Thyroid gland (tissue), 4 donors: ENCODE data around the gene ZNF394. TPM values are rescaled to one million over a fixed set of nuclear protein-coding genes. Genes with fewer than 3 reads are reported as not detected.

Source experiments
- DNase-seq, 2 donors: peaks; one replicate each; pipeline ENCODE4 v3.0.0-alpha.2; 2019
- H3K27ac ChIP-seq, 3 donors: fragments of 200-600 bp; sonication (generic); 1 replicate in 2 of 3; 2 replicates in 1 of 3; pipeline ENCODE4 v1.5.1; 2016 to 2019; ENCODE audit warnings: mild to moderate bottlenecking in 1 of 3, moderate library complexity in 1 of 3
- H3K27me3 ChIP-seq: fragments of 200-600 bp; sonication (generic); one replicate; pipeline ENCODE4 v1.5.1; 2019
- H3K36me3 ChIP-seq, 2 donors: fragments of 200-600 bp; sonication (generic); one replicate each; pipeline ENCODE4 v1.5.1; 2016 to 2019
- H3K4me1 ChIP-seq, 2 donors: fragments of 200-600 bp; sonication (generic); one replicate each; pipeline ENCODE4 v1.5.1; 2017 to 2019
- H3K4me3 ChIP-seq, 3 donors: fragments of 200-600 bp; sonication (generic); replicated peaks in 1 of 3; 1 replicate in 2 of 3; 2 replicates in 1 of 3; pipeline ENCODE4 v1.5.1; 2016; ENCODE audit warnings: mild to moderate bottlenecking in 1 of 3
- H3K9me3 ChIP-seq: fragments of 200-600 bp; sonication (generic); one replicate; pipeline ENCODE4 v1.5.1; 2017
- POLR2A ChIP-seq, 2 donors: fragments of 450-650 bp; IDR thresholded peaks; one replicate each; pipeline ENCODE4 v1.6.1; 2017; ENCODE audit warnings: antibody characterized with exemption in 2 of 2, mild to moderate bottlenecking in 2 of 2, moderate library complexity in 1 of 2
- WGBS, 2 donors: methylation state at CpG; one replicate each; pipeline ENCODE4 v1.1.5; 2017; 5-methylcytosine and 5-hydroxymethylcytosine counted together
- intact Hi-C: fragments of 100-400 bp; cut with DNase I; formaldehyde crosslinking; loops from one replicate; pipeline ENCODE4 v1.15.1; 2023
- total RNA-seq, 4 donors: library from RNA; depleted of rRNA; stranded (reverse); fragments of >200 nt; gene quantifications; one replicate each; pipeline ENCODE4 v1.2.3, GENCODE V29; 2016
- TF ChIP-seq, protein P1 (sequence below), 6 experiments: fragments of 200-600 bp in 3 of 6; fragments of 450-650 bp in 3 of 6; sonication (generic) in 3 of 6; IDR thresholded peaks; one replicate each; pipeline ENCODE4 v1.5.1; 2016 to 2019; ENCODE audit warnings: antibody characterized with exemption in 6 of 6, mild to moderate bottlenecking in 2 of 6, inconsistent platforms in 1 of 6, moderate library complexity in 1 of 6

Gene ZNF394
- total RNA-seq, 4 donors from 2014 or later = 39.5 to 61.4 (median 46.1) TPM

DNA sequence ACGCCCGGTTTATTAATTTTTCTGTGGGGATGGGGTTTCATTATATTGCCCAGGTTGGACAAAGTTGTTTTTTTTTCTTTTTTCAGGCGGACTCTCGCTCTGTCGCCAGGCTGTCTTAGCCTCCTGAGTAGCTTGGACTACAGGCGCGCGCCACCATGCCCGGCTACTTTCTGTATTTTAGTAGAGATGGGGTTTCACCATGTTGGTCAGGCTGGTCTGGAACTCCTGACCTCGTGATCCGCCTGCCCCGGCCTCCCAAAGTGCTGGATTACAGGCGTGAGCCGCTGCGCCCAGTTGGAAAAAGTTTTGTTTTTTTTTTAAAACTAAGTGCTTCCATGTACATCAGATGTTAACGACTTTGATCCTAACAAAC, 542 bp upstream of the ZNF394 start:
- peak overlapping the region; percentile 44 to 92 (median 84) for H3K4me3 ChIP-seq
- no peaks in the 10 kb centered on the region for H3K9me3 ChIP-seq
- intact Hi-C loops = no loop called here
- H3K4me1 ChIP-seq = peaks cover 20 to 26% of the 10 kb centered on the region in 2 donors
- peaks cover 13 to 19% of the 10 kb centered on the region in 2 donors for H3K36me3 ChIP-seq
- DNase-seq = no peak
- no peaks in the 10 kb centered on the region for H3K27me3 ChIP-seq
- peak overlapping the region in 2 of 3 donors; percentile 89 for H3K27ac ChIP-seq
- no peak for TF ChIP-seq POLR2A (IDR thresholded peaks at IDR 0.05)
- TF ChIP-seq, protein P1, sequence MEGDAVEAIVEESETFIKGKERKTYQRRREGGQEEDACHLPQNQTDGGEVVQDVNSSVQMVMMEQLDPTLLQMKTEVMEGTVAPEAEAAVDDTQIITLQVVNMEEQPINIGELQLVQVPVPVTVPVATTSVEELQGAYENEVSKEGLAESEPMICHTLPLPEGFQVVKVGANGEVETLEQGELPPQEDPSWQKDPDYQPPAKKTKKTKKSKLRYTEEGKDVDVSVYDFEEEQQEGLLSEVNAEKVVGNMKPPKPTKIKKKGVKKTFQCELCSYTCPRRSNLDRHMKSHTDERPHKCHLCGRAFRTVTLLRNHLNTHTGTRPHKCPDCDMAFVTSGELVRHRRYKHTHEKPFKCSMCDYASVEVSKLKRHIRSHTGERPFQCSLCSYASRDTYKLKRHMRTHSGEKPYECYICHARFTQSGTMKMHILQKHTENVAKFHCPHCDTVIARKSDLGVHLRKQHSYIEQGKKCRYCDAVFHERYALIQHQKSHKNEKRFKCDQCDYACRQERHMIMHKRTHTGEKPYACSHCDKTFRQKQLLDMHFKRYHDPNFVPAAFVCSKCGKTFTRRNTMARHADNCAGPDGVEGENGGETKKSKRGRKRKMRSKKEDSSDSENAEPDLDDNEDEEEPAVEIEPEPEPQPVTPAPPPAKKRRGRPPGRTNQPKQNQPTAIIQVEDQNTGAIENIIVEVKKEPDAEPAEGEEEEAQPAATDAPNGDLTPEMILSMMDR (IDR thresholded peaks at IDR 0.05) = no peak
- 52% methylated on average over 16 of the region's 16 CpGs for WGBS, 2 donors

DNA sequence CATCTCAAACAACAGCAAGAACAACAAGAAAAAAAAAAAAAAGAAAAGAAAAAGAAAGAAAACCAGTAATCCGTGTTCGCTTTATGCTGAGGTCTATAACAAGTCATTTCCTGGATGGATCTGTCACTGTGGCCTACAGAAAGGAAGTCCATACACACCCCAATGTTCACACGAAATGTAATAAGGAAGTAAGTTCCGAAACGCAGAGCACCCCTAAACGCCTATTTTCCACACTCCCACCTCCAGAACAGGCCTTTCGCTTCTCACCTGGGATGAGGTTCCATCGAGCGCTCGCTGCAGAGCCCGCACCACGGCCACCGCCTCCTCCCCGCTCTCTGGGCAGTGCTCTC, 735 bp downstream of the ZNF394 start:
- Histone ChIP-seq H3K4me1 (peaks cover 18 to 23% of the 10 kb centered on the region in 2 donors), H3K9me3 (no peaks in the 10 kb centered on the region), H3K27ac (peak overlapping the region; percentile 69 to 89 (median 89)), H3K27me3 (no peaks in the 10 kb centered on the region), H3K4me3 (peak overlapping the region; percentile 44 to 92 (median 84)), H3K36me3 (peaks cover 18 to 28% of the 10 kb centered on the region in 2 donors)
- no peak for TF ChIP-seq POLR2A (IDR thresholded peaks at IDR 0.05)
- TF ChIP-seq, protein P1 (IDR thresholded peaks at IDR 0.05) = no peak
- no peak for DNase-seq
- 0 to 2% methylated on average over 14 of the region's 14 CpGs for WGBS, 2 donors
- intact Hi-C loops = no loop called here

DNA sequence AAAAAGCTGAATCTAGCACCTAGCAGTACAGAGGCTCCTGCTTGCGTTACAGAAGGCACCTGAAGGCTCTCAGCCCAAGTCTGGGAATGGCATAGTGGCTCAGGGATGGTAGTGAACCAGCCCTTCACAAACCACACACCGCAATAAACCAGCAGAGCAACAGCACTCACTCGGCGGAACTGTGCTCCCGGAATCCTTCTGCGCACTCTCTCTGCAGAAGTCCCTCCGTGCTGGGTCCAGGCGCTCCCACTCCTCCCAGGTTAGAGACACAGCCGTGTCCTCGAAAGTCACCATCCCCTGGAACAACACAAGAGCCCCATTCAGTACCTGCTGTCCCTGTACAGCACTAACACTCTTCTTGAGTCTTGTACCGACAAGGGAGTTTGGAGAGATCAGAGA, 1.5 kb downstream of the ZNF394 start:
- H3K27ac ChIP-seq = no peak overlapping the region
- WGBS, 2 donors = 60 to 64% methylated on average over 11 of the region's 11 CpGs
- intact Hi-C loops = no loop called here
- H3K27me3 ChIP-seq = no peaks in the 10 kb centered on the region
- H3K4me1 ChIP-seq = peaks cover 18 to 23% of the 10 kb centered on the region in 2 donors
- TF ChIP-seq POLR2A (IDR thresholded peaks at IDR 0.05) = no peak
- TF ChIP-seq, protein P1 (IDR thresholded peaks at IDR 0.05) = no peak
- peaks cover 26 to 36% of the 10 kb centered on the region in 2 donors for H3K36me3 ChIP-seq
- DNase-seq = no peak
- H3K9me3 ChIP-seq = no peaks in the 10 kb centered on the region
- peak overlapping the region in 2 of 3 donors; percentile 84 to 92 for H3K4me3 ChIP-seq

DNA sequence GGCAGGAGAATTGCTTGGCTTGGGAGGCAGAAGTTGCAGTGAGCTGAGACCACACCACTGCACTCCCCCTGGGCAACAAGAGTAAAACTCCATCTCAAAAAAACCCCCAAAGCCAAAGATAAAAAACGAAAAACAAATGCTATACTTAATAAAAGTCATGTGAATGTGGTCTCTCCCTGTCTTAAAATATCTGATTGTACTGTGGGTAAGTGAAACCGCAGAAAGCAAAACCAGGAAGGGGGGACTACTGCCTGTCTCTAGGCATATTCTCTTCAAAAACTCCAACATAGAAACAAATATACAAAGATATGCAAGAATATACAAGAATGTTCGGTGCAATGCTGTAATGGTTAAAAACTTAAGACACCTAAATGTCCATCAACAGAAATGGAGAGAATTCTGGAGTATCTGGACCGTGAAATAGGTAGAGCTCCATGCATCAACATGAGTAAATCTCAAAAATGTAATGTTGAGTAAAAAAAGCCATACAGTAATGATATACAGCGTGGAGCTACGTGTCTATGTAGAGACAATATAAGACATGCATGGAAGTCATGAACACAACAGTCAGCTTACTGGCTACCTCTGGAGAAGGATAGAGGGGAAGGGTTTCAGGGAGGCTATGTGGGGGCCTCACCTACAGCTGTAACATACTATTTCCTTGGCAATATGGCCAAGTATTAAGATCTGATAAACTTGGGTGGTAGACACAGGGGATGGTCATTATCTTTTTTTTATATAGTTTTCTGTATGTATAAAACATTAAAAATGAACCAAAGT, 2.1 kb downstream of the ZNF394 start:
- TF ChIP-seq, protein P1 (IDR thresholded peaks at IDR 0.05) = no peak
- no peak for TF ChIP-seq POLR2A (IDR thresholded peaks at IDR 0.05)
- peak overlapping the region in 1 of 3 donors; percentile 92 for H3K4me3 ChIP-seq
- peaks cover 32 to 42% of the 10 kb centered on the region in 2 donors for H3K36me3 ChIP-seq
- no peaks in the 10 kb centered on the region for H3K9me3 ChIP-seq
- WGBS, 2 donors = 82% methylated on average over 6 of the region's 6 CpGs
- no peak overlapping the region for H3K27ac ChIP-seq
- no peak for DNase-seq
- intact Hi-C loops = no loop called here
- peaks cover 18 to 23% of the 10 kb centered on the region in 2 donors for H3K4me1 ChIP-seq
- no peaks in the 10 kb centered on the region for H3K27me3 ChIP-seq

DNA sequence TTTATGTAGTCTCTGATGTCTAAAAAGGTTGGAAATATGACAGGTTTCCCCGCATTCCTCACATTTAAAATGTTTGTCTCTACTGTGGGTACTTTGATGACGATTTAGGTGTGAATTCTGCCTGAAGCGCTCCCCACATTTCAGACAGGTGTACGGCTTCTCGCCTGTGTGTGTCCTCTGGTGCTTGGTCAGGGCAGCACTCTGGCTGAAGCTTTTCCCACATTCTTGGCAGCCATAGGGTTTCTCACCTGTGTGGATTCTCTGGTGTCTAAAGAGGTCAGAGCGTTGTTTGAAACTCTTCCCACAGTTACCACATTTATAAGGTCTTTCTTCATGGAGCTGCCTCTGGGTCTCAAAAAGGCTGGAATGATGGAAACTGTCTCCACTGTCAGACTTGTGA, 6.3 kb downstream of the ZNF394 start:
- TF ChIP-seq, protein P1 (IDR thresholded peaks at IDR 0.05) = no peak
- TF ChIP-seq POLR2A (IDR thresholded peaks at IDR 0.05) = no peak
- H3K27me3 ChIP-seq = no peaks in the 10 kb centered on the region
- whole genome bisulfite sequencing, 2 donors = 95 to 99% methylated on average over 6 of the region's 6 CpGs
- H3K4me1 ChIP-seq = peaks cover 12 to 14% of the 10 kb centered on the region in 2 donors
- intact Hi-C loops = no loop called here
- H3K27ac ChIP-seq = no peak overlapping the region
- no peaks in the 10 kb centered on the region for H3K9me3 ChIP-seq
- H3K36me3 ChIP-seq = peaks cover 34 to 43% of the 10 kb centered on the region in 2 donors
- DNase-seq = no peak
- no peak overlapping the region for H3K4me3 ChIP-seq
